ENCODE data around the gene INSC. TPM values are rescaled to one million over a fixed set of nuclear protein-coding genes. Genes with fewer than 3 reads are reported as not detected.

The INSC gene
- total and polyA plus RNA-seq, 2 of the 8 experiments (the other 6 are each of a cell fraction or from before 2014, with no cell fraction given) = 0.58 to 0.59 TPM

DNA sequence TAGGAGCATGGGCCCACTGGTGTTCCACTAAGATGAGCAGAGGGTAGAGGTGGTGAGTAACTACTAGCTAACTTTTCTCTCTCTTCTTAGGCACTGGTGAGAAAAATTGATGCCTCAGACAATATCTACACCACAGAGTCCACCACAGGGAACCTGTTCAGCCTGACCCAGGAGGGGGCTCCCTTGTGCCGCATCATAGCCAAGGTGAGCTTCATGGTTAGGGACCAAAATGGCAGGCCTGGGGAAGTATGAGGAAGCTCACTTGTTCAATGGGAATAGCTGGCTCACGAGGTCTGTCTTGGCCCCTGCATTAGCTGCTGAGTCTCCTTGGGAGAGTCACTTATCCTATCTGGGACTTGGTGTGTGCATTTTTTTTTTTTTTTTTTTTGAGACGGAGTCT is 75.9 kb downstream of the INSC start (continued):
- TF ChIP-seq, protein P1, sequence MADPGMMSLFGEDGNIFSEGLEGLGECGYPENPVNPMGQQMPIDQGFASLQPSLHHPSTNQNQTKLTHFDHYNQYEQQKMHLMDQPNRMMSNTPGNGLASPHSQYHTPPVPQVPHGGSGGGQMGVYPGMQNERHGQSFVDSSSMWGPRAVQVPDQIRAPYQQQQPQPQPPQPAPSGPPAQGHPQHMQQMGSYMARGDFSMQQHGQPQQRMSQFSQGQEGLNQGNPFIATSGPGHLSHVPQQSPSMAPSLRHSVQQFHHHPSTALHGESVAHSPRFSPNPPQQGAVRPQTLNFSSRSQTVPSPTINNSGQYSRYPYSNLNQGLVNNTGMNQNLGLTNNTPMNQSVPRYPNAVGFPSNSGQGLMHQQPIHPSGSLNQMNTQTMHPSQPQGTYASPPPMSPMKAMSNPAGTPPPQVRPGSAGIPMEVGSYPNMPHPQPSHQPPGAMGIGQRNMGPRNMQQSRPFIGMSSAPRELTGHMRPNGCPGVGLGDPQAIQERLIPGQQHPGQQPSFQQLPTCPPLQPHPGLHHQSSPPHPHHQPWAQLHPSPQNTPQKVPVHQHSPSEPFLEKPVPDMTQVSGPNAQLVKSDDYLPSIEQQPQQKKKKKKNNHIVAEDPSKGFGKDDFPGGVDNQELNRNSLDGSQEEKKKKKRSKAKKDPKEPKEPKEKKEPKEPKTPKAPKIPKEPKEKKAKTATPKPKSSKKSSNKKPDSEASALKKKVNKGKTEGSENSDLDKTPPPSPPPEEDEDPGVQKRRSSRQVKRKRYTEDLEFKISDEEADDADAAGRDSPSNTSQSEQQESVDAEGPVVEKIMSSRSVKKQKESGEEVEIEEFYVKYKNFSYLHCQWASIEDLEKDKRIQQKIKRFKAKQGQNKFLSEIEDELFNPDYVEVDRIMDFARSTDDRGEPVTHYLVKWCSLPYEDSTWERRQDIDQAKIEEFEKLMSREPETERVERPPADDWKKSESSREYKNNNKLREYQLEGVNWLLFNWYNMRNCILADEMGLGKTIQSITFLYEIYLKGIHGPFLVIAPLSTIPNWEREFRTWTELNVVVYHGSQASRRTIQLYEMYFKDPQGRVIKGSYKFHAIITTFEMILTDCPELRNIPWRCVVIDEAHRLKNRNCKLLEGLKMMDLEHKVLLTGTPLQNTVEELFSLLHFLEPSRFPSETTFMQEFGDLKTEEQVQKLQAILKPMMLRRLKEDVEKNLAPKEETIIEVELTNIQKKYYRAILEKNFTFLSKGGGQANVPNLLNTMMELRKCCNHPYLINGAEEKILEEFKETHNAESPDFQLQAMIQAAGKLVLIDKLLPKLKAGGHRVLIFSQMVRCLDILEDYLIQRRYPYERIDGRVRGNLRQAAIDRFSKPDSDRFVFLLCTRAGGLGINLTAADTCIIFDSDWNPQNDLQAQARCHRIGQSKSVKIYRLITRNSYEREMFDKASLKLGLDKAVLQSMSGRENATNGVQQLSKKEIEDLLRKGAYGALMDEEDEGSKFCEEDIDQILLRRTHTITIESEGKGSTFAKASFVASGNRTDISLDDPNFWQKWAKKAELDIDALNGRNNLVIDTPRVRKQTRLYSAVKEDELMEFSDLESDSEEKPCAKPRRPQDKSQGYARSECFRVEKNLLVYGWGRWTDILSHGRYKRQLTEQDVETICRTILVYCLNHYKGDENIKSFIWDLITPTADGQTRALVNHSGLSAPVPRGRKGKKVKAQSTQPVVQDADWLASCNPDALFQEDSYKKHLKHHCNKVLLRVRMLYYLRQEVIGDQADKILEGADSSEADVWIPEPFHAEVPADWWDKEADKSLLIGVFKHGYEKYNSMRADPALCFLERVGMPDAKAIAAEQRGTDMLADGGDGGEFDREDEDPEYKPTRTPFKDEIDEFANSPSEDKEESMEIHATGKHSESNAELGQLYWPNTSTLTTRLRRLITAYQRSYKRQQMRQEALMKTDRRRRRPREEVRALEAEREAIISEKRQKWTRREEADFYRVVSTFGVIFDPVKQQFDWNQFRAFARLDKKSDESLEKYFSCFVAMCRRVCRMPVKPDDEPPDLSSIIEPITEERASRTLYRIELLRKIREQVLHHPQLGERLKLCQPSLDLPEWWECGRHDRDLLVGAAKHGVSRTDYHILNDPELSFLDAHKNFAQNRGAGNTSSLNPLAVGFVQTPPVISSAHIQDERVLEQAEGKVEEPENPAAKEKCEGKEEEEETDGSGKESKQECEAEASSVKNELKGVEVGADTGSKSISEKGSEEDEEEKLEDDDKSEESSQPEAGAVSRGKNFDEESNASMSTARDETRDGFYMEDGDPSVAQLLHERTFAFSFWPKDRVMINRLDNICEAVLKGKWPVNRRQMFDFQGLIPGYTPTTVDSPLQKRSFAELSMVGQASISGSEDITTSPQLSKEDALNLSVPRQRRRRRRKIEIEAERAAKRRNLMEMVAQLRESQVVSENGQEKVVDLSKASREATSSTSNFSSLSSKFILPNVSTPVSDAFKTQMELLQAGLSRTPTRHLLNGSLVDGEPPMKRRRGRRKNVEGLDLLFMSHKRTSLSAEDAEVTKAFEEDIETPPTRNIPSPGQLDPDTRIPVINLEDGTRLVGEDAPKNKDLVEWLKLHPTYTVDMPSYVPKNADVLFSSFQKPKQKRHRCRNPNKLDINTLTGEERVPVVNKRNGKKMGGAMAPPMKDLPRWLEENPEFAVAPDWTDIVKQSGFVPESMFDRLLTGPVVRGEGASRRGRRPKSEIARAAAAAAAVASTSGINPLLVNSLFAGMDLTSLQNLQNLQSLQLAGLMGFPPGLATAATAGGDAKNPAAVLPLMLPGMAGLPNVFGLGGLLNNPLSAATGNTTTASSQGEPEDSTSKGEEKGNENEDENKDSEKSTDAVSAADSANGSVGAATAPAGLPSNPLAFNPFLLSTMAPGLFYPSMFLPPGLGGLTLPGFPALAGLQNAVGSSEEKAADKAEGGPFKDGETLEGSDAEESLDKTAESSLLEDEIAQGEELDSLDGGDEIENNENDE (IDR thresholded peaks at IDR 0.05; ENCODE audit: insufficient replicate concordance, low read length) = no peak
- no peak for TF ChIP-seq GTF2F1 (IDR thresholded peaks at IDR 0.05; ENCODE audit: borderline replicate concordance, low read depth, low read length)
- TF ChIP-seq CREB1 (IDR thresholded peaks at IDR 0.05) = no peak
- TF ChIP-seq SIRT6 (IDR thresholded peaks at IDR 0.05; ENCODE audit: low read length) = no peak
- TF ChIP-seq EGR1 (IDR thresholded peaks at IDR 0.05; ENCODE audit: borderline replicate concordance, low read depth, low read length) = no peak
- no peak for TF ChIP-seq POLR2AphosphoS5 (IDR thresholded peaks at IDR 0.05; ENCODE audit: low read depth, low read length)
- no peak for TF ChIP-seq CHD2 (IDR thresholded peaks at IDR 0.05; ENCODE audit: low read length)
- no peak for TF ChIP-seq NRF1 (IDR thresholded peaks at IDR 0.05; ENCODE audit: low read depth, low read length)
- TF ChIP-seq JUN (IDR thresholded peaks at IDR 0.05; ENCODE audit: low read depth, low read length) = no peak
